ENCODE results near the gene CASS4.

CASS4 gene

DNA sequence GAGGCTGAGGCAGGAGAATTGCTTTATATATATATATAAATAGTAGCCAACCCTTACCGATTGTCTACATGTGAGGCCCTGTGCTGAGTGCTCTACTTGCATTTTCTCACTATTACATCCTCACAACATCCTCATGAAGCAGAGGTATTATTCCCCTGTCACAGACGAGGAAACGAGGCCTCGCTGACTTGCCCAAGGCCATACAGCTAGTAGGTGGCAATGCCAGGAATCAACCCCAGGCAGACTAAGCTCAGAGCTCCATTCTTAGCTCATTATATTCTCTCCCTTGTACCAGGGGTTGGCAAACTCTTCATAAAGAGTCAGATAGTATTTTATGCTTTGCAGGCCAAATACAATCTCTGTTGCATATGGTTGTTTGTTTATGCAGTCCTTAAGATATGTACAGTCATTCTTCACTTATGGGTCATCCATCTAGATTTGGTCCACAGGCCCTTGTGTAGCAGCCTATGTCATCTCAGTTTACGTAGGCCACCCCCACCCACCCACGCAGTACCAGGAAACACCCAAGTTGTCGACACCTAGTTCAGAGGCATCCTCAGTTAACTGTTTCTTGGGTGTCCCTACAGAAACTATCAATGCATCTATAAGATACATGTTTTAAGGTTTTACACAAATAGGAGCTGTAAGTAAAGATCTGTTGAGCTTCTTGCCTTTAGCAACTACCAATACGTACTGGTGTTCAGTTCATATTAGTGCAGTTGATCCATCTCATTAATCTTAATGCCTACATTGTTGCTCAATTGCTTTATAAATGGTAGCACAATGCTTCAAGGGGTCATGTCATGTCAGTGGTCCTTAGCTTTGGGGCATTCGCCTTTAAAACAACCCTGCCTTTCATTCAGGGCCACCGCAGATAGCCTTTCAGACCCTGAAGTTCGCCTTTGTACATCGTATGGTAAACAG lies 3.0 kb downstream of the CASS4 start:
- H3K4me3 ChIP-seq (replicated peaks; ENCODE audit: low read depth, low read length): no peak overlapping the region
- TF ChIP-seq, protein P1, sequence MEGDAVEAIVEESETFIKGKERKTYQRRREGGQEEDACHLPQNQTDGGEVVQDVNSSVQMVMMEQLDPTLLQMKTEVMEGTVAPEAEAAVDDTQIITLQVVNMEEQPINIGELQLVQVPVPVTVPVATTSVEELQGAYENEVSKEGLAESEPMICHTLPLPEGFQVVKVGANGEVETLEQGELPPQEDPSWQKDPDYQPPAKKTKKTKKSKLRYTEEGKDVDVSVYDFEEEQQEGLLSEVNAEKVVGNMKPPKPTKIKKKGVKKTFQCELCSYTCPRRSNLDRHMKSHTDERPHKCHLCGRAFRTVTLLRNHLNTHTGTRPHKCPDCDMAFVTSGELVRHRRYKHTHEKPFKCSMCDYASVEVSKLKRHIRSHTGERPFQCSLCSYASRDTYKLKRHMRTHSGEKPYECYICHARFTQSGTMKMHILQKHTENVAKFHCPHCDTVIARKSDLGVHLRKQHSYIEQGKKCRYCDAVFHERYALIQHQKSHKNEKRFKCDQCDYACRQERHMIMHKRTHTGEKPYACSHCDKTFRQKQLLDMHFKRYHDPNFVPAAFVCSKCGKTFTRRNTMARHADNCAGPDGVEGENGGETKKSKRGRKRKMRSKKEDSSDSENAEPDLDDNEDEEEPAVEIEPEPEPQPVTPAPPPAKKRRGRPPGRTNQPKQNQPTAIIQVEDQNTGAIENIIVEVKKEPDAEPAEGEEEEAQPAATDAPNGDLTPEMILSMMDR (IDR thresholded peaks at IDR 0.05; ENCODE audit: low read depth, low read length, missing control alignments): no peak
- DNase-seq (ENCODE audit: extremely low read depth, low read depth): no peak

DNA sequence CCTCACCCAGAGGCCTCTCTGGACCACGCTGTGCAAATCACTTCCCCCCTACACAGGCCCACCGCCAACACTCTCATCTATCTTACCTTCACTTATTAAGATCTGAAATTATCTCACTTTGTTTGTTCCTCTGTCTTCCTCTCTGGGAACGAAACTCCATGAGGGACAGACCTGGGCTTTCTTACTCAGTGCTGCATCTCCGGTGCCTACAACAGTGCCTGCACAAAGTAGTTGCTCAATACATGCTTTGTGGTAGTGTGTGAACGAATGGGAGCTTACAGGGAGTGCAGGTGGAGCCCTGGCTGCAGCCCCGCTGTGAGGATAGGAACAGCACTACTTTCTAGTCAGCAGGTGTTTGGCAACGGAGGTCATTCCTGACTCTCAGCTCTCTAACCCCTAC lies 5.3 kb downstream of the CASS4 start:
- TF ChIP-seq, protein P1 (IDR thresholded peaks at IDR 0.05; ENCODE audit: low read depth, low read length, missing control alignments): no peak
- no peak for DNase-seq (ENCODE audit: extremely low read depth, low read depth)
- no peak overlapping the region for H3K4me3 ChIP-seq (replicated peaks; ENCODE audit: low read depth, low read length)

DNA sequence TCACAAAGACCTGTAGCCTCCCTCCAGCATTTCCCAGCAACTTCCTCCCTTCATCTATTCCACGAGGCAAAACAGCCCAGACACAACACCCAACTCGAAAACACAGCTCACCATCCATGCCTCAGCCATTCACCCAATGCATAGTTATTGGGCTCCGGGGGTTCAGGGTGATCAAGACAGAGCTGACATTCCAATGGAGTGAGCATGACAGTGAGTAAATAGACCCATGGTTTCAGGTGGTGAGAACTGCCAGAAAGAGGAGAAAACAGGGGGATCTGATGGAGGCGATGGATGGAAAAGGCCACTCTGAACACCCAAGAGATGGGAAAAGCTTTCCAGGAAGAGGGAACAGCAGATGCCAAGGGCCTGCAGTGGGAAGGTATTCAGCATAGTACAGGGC lies 5.9 kb downstream of the CASS4 start:
- no peak overlapping the region for H3K4me3 ChIP-seq (replicated peaks; ENCODE audit: low read depth, low read length)
- DNase-seq (ENCODE audit: extremely low read depth, low read depth): no peak
- TF ChIP-seq, protein P1 (IDR thresholded peaks at IDR 0.05; ENCODE audit: low read depth, low read length, missing control alignments): no peak

DNA sequence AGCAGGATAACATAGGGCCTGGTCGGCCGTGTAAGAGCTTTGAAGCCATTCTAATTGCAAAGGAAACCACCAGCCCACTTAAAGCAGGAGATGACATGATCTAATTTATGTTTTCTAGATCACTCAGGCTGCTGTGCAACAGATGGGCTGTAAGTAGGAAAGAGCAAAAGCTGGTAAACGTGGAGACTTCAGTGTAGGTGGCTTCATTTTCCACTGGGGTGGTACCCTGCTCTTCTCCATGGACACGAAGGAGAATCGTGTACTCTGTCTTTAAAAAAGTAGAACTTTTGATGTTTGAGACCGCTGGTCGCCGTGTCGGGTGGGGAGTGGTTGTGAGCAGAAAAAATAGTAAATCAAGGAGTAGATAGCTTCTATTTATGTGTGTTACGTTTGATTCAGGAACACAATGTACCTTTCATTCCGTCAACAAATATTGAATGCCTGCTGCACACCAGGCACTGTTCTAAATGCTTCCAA lies 6.4 kb downstream of the CASS4 start:
- TF ChIP-seq, protein P1 (IDR thresholded peaks at IDR 0.05; ENCODE audit: low read depth, low read length, missing control alignments): no peak
- no peak for DNase-seq (ENCODE audit: extremely low read depth, low read depth)
- no peak overlapping the region for H3K4me3 ChIP-seq (replicated peaks; ENCODE audit: low read depth, low read length)

DNA sequence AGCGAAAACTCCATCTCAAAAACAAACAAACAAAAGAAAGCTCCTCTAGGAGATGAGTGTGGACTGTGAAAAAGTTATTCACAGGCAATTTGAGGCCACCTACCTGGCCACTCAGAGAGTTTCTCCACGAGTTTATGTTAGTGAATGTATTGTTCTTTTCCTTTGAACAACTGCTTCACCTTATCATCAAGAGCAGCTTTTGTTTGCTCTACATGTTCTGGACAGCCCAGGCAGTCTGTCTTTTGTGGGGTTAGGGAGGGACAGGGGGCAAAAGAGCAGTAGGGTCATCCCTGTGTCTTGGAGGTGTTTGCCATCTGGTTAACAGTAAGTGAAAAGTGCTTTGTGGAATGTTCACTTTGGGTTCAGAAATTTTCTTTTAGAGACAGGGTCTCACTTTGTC lies 8.0 kb downstream of the CASS4 start:
- no peak overlapping the region for H3K4me3 ChIP-seq (replicated peaks; ENCODE audit: low read depth, low read length)
- no peak for DNase-seq (ENCODE audit: extremely low read depth, low read depth)
- TF ChIP-seq, protein P1 (IDR thresholded peaks at IDR 0.05; ENCODE audit: low read depth, low read length, missing control alignments): no peak

- no peak overlapping the region for H3K4me3 ChIP-seq (replicated peaks; ENCODE audit: low read depth, low read length)
- TF ChIP-seq, protein P1 (IDR thresholded peaks at IDR 0.05; ENCODE audit: low read depth, low read length, missing control alignments): no peak
- no peak for DNase-seq (ENCODE audit: extremely low read depth, low read depth)
Measured at GRCh38 chr20:56420940-56421688, 9.1 kb downstream of the CASS4 start.

All from HFF-Myc (cell line).